IMR-90 (cell line): ENCODE results near the gene GAL3ST3. TPM values are rescaled to one million over a fixed set of nuclear protein-coding genes. Genes with fewer than 3 reads are reported as not detected.

ENCODE experiments used
- ATAC-seq: fragments of 200-7000 bp; cut with Tn5 transposase; 2 replicates; pipeline ENCODE4 v1.9.1; 2020; ENCODE audit warnings: low read depth, mild to moderate bottlenecking, moderate library complexity
- BruUV-seq: library from RNA; stranded (reverse); fragments of 400-500 nt; replicated peaks from 2 replicates; lab custom pipeline; 2021; lab: Mats Ljungman, UMichigan
- CTCF ChIA-PET: fragments of 300-600 bp; formaldehyde crosslinking; extraction: SDS; loops from one replicate; lab custom pipeline; 2021; ENCODE audit warnings: antibody characterized with exemption; lab: Yijun Ruan, JAX
- POLR2A ChIA-PET: fragments of 300-600 bp; sonication (Branson Sonifier 250); formaldehyde crosslinking; loops from one replicate; lab custom pipeline; 2022; ENCODE audit warnings: antibody characterized with exemption; ENCODE audit not compliant: unreplicated experiment; lab: Charles Lee
- DNase-seq: peaks from one replicate; pipeline ENCODE4 v3.0.0; 2013
- H2AFZ ChIP-seq: replicated peaks from 2 replicates; pipeline ENCODE3; 2013; ENCODE audit warnings: low read length, mild to moderate bottlenecking; ENCODE audit not compliant: poor library complexity
- H2AK5ac ChIP-seq: 2 replicates; pipeline ENCODE4 v1.6.1; 2013; ENCODE audit warnings: low read depth, low read length, inconsistent platforms
- H2AK9ac ChIP-seq: replicated peaks from 2 replicates; pipeline ENCODE3; 2013; ENCODE audit warnings: mild to moderate bottlenecking, low read depth, low read length, moderate library complexity; ENCODE audit not compliant: poor library complexity
- H2BK120ac ChIP-seq: 2 replicates; pipeline ENCODE4 v1.6.1; 2013; ENCODE audit warnings: low read depth, low read length, inconsistent platforms
- H2BK15ac ChIP-seq: 3 replicates; pipeline ENCODE4 v1.6.1; 2013; ENCODE audit warnings: low read depth, low read length, inconsistent platforms
- H2BK20ac ChIP-seq: 2 replicates; pipeline ENCODE4 v1.6.1; 2013; ENCODE audit warnings: low read depth, mild to moderate bottlenecking, inconsistent platforms, low read length, moderate library complexity
- H2BK5ac ChIP-seq: 2 replicates; pipeline ENCODE4 v1.6.1; 2013; ENCODE audit warnings: mild to moderate bottlenecking, low read depth, low read length, inconsistent platforms; ENCODE audit not compliant: poor library complexity, severe bottlenecking
- H3K14ac ChIP-seq: replicated peaks from 2 replicates; pipeline ENCODE4 v1.6.1; 2013; ENCODE audit warnings: low read depth, low read length, inconsistent platforms
- H3K18ac ChIP-seq: 2 replicates; pipeline ENCODE4 v1.6.1; 2013; ENCODE audit warnings: low read depth, low read length, control low read depth
- H3K23ac ChIP-seq: 2 replicates; pipeline ENCODE4 v1.6.1; 2013; ENCODE audit warnings: low read depth, low read length, inconsistent platforms
- H3K27ac ChIP-seq: 2 replicates; pipeline ENCODE4 v1.5.1; 2013; ENCODE audit warnings: mild to moderate bottlenecking, control low read depth, low read length; ENCODE audit not compliant: insufficient read depth
- H3K27me3 ChIP-seq: 2 replicates; pipeline ENCODE4 v1.6.1; 2013; ENCODE audit warnings: low read length; ENCODE audit not compliant: control insufficient read depth, insufficient read depth
- H3K36me3 ChIP-seq: 2 replicates; pipeline ENCODE4 v1.6.1; 2013; ENCODE audit warnings: low read length, mixed read lengths; ENCODE audit not compliant: control insufficient read depth, insufficient read depth
- H3K4ac ChIP-seq: 2 replicates; pipeline ENCODE4 v1.6.1; 2013; ENCODE audit warnings: low read depth, low read length, inconsistent platforms
- H3K4me1 ChIP-seq: 2 replicates; pipeline ENCODE4 v1.6.1; 2013; ENCODE audit warnings: low read length, mixed read lengths; ENCODE audit not compliant: control insufficient read depth, insufficient read depth
- H3K4me2 ChIP-seq: 2 replicates; pipeline ENCODE4 v1.6.1; 2013; ENCODE audit warnings: low read depth, mild to moderate bottlenecking, control low read depth, low read length, moderate library complexity
- H3K4me3 ChIP-seq: 2 replicates; pipeline ENCODE4 v1.5.1; 2013; ENCODE audit warnings: low read depth, mild to moderate bottlenecking, control low read depth, low read length, moderate library complexity; ENCODE audit not compliant: insufficient read depth
- H3K56ac ChIP-seq: 2 replicates; pipeline ENCODE4 v1.6.1; 2013; ENCODE audit warnings: low read length, inconsistent platforms; ENCODE audit not compliant: insufficient read depth; ENCODE audit errors: extremely low read depth
- H3K79me1 ChIP-seq, 2 experiments: 2 replicates each; pipeline ENCODE4 v1.6.1; 2013; ENCODE audit warnings: low read length in 2 of 2, inconsistent platforms in 1 of 2, low read depth in 1 of 2
- H3K9ac ChIP-seq: 2 replicates; pipeline ENCODE4 v1.6.1; 2013; ENCODE audit warnings: low read depth, low read length, control low read depth
- H3K9me1 ChIP-seq: 2 replicates; pipeline ENCODE4 v1.6.1; 2013; ENCODE audit warnings: low read length, inconsistent platforms; ENCODE audit not compliant: insufficient read depth
- H3K9me3 ChIP-seq: 2 replicates; pipeline ENCODE4 v1.6.1; 2013; ENCODE audit warnings: low read length; ENCODE audit not compliant: control insufficient read depth, insufficient read depth
- H4K20me1 ChIP-seq: 2 replicates; pipeline ENCODE4 v1.6.1; 2013; ENCODE audit warnings: low read length, inconsistent platforms; ENCODE audit not compliant: insufficient read depth
- H4K5ac ChIP-seq: 2 replicates; pipeline ENCODE4 v1.6.1; 2013; ENCODE audit warnings: mild to moderate bottlenecking, low read depth, low read length, control low read depth
- H4K8ac ChIP-seq, 2 experiments: 2 replicates each; pipeline ENCODE4 v1.6.1; 2013; ENCODE audit warnings: low read depth in 2 of 2, low read length in 2 of 2, control low read depth in 1 of 2, inconsistent platforms in 1 of 2
- H4K91ac ChIP-seq: 2 replicates; pipeline ENCODE4 v1.6.1; 2013; ENCODE audit warnings: low read depth, low read length, inconsistent platforms; ENCODE audit not compliant: insufficient read depth
- BHLHE40 ChIP-seq: fragments of 150-350 bp; IDR thresholded peaks from 2 replicates; pipeline ENCODE4 v1.6.1; 2016; ENCODE audit warnings: mild to moderate bottlenecking, low read depth, low read length
- CEBPB ChIP-seq: IDR thresholded peaks from 2 replicates; pipeline ENCODE4 v1.6.1; 2012; ENCODE audit warnings: low read depth, low read length, improper control_type of control experiment
- CHD1 ChIP-seq: IDR thresholded peaks from 2 replicates; pipeline ENCODE4 v1.6.1; 2012; ENCODE audit warnings: low read depth, low read length, improper control_type of control experiment
- FOS ChIP-seq: fragments of 150-350 bp; IDR thresholded peaks from 2 replicates; pipeline ENCODE4 v1.6.1; 2016; ENCODE audit warnings: low read depth, low read length
- MAZ ChIP-seq: IDR thresholded peaks from 2 replicates; pipeline ENCODE4 v1.6.1; 2012; ENCODE audit warnings: low read depth, mild to moderate bottlenecking, low read length, improper control_type of control experiment, moderate library complexity, borderline replicate concordance
- MXI1 ChIP-seq: IDR thresholded peaks from 2 replicates; pipeline ENCODE4 v1.6.1; 2012; ENCODE audit warnings: low read depth, mild to moderate bottlenecking, low read length, moderate library complexity, borderline replicate concordance
- NFE2L2 ChIP-seq: fragments of 150-350 bp; IDR thresholded peaks from 2 replicates; pipeline ENCODE4 v1.6.1; 2016; ENCODE audit warnings: low read depth, mild to moderate bottlenecking, low read length
- RCOR1 ChIP-seq: IDR thresholded peaks from 2 replicates; pipeline ENCODE4 v1.6.1; 2012; ENCODE audit warnings: mild to moderate bottlenecking, low read length, improper control_type of control experiment; ENCODE audit not compliant: insufficient replicate concordance
- RFX5 ChIP-seq: IDR thresholded peaks from 2 replicates; pipeline ENCODE4 v1.8.0; 2012; ENCODE audit warnings: low read depth, mild to moderate bottlenecking, low read length, moderate library complexity
- SMC3 ChIP-seq: fragments of 150-350 bp; IDR thresholded peaks from 2 replicates; pipeline ENCODE4 v1.6.1; 2016; ENCODE audit warnings: low read depth, mild to moderate bottlenecking, antibody characterized with exemption, low read length, moderate library complexity
- WGBS, 2 experiments: methylation state at CpG; one replicate each; pipeline versions ENCODE4 v1.1.5 to v1.1.7; 2013; ENCODE audit warnings: missing lambda C conversion rate in 2 of 2; ENCODE audit not compliant: insufficient read length in 1 of 2; ENCODE audit errors: extremely low coverage in 2 of 2; 5-methylcytosine and 5-hydroxymethylcytosine counted together
- dilution Hi-C: fragments of 300-500 bp; cut with HindIII; formaldehyde crosslinking; loops from one replicate; pipeline ENCODE4 v1.14.3; 2018; ENCODE audit warnings: low sequenced_read_pairs; ENCODE audit not compliant: unreplicated experiment
- in situ Hi-C: fragments of 300-500 bp; cut with MboI; formaldehyde crosslinking; loops from 3 replicates; pipeline ENCODE4 v1.14.3; 2019; ENCODE audit warnings: low sequenced_read_pairs, inconsistent platforms, mixed read lengths
- intact Hi-C: fragments of 100-400 bp; cut with micrococcal nuclease; formaldehyde crosslinking; loops from 2 replicates; pipeline ENCODE4 v1.10.0; 2022
- polyA plus RNA-seq, 3 experiments: library from polyadenylated mRNA; depleted of rRNA; stranded (reverse); fragments of >200 nt; gene quantifications; 2 replicates each; pipeline ENCODE4 v1.2.3, GENCODE V29; 2012; ENCODE audit warnings: low replicate concordance in 1 of 3
- total RNA-seq: library from RNA; depleted of rRNA; stranded (reverse); fragments of >200 nt; gene quantifications from 2 replicates; pipeline ENCODE4 v1.2.3, GENCODE V29; 2012
- TF ChIP-seq, protein P1 (sequence below): fragments of 150-350 bp; IDR thresholded peaks from 2 replicates; pipeline ENCODE4 v1.6.1; 2017; ENCODE audit warnings: mild to moderate bottlenecking, antibody characterized with exemption, low read length, low read depth
- TF ChIP-seq, protein P2 (sequence below): fragments of 150-350 bp; IDR thresholded peaks from 2 replicates; pipeline ENCODE4 v1.6.1; 2016; ENCODE audit warnings: low read depth, mild to moderate bottlenecking, low read length, moderate library complexity, borderline replicate concordance

Gene GAL3ST3
- total and polyA plus RNA-seq, 2 of the 4 experiments (the other 2 are of a cell fraction) = 0.19 TPM; not detected in 1

DNA sequence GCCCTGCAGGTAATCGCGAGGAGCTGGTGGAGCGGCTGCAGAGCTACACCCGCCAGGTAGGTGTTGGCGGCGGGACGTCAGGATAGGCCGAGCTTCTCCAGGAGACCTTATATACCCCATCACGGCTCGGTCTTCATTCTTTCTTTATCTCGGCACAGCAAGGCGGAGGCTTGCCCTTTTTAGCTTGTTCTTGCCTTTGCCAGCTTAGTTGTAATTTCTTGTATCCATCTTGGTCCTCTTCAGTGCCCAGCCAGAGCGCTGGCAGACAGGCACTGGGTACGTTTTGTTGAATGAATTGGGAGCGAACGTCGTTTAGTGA lies 3.7 kb upstream of the GAL3ST3 start:
- BruUV-seq = no TSS peak
- H3K9me3 ChIP-seq = no peaks in the 10 kb centered on the region
- dilution Hi-C loops (no loop called here), intact Hi-C loops (no loop called here), in situ Hi-C loops (no loop called here)
- peak overlapping the region; percentile 98 for H3K14ac ChIP-seq
- 0 out of 2 replicates have a peak, but pooled peaks cover 7% of the 10 kb centered on the region for H3K9me1 ChIP-seq
- 0% methylated on average over 2 of the region's 17 CpGs; no CpG with 5 or more reads in 1 of the 2 experiments for WGBS, 2 experiments
- no peak overlapping the region for H2BK120ac ChIP-seq
- peaks cover 21% of the 10 kb centered on the region for H3K36me3 ChIP-seq
- H3K27ac ChIP-seq = peak overlapping the region; percentile 87
- H2AK5ac ChIP-seq = peak overlapping the region; percentile 95
- H4K91ac ChIP-seq = peak overlapping the region; percentile 86
- H3K9ac ChIP-seq = peak overlapping the region; percentile 90
- peaks cover 8% of the 10 kb centered on the region for H3K4me1 ChIP-seq
- H3K56ac ChIP-seq = peak overlapping the region; percentile 85
- H4K5ac ChIP-seq = peak overlapping the region; percentile 82
- H2BK20ac ChIP-seq = no peak overlapping the region
- H2AK9ac ChIP-seq = peak overlapping the region; percentile 99
- CTCF ChIA-PET = interaction anchor here (1.1 to 2.1 kb wide), 2 partner anchors 16 to 30 kb away, joined by 4 to 11 read pairs; no protein-coding TSS in a partner anchor
- no peak for TF ChIP-seq MXI1
- no peak for TF ChIP-seq CEBPB
- no peak for TF ChIP-seq RFX5
- no peak for TF ChIP-seq NFE2L2
- TF ChIP-seq BHLHE40 = no peak
- no peak for TF ChIP-seq RCOR1
- no peak for TF ChIP-seq MAZ
- TF ChIP-seq FOS = no peak
- TF ChIP-seq, protein P1, sequence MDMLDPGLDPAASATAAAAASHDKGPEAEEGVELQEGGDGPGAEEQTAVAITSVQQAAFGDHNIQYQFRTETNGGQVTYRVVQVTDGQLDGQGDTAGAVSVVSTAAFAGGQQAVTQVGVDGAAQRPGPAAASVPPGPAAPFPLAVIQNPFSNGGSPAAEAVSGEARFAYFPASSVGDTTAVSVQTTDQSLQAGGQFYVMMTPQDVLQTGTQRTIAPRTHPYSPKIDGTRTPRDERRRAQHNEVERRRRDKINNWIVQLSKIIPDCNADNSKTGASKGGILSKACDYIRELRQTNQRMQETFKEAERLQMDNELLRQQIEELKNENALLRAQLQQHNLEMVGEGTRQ = no peak
- TF ChIP-seq CHD1 = no peak
- TF ChIP-seq SMC3 = no peak
- TF ChIP-seq, protein P2, sequence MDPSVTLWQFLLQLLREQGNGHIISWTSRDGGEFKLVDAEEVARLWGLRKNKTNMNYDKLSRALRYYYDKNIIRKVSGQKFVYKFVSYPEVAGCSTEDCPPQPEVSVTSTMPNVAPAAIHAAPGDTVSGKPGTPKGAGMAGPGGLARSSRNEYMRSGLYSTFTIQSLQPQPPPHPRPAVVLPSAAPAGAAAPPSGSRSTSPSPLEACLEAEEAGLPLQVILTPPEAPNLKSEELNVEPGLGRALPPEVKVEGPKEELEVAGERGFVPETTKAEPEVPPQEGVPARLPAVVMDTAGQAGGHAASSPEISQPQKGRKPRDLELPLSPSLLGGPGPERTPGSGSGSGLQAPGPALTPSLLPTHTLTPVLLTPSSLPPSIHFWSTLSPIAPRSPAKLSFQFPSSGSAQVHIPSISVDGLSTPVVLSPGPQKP = no peak
- peak overlapping the region; percentile 86 for H3K4me3 ChIP-seq
- H4K20me1 ChIP-seq = peaks cover 14% of the 10 kb centered on the region; the same call in 1 of the 2 replicates
- peak overlapping the region; percentile 92 for H3K4me2 ChIP-seq
- peaks cover 9% of the 10 kb centered on the region; the same call in 1 of the 2 replicates for H3K27me3 ChIP-seq
- peak overlapping the region; percentile 76 for H2BK5ac ChIP-seq
- H4K8ac ChIP-seq = peak overlapping the region; percentile 79 to 96
- peak overlapping the region; percentile 94 for H3K4ac ChIP-seq
- peak overlapping the region; percentile 95 for H2AFZ ChIP-seq
- POLR2A ChIA-PET = interaction anchor here (0.9 kb wide), 1 partner anchor 236 kb away, joined by 3 read pairs; the partner anchor contains the start of gene YIF1A
- ATAC-seq = no peak
- H2BK15ac ChIP-seq = no peak overlapping the region
- peak overlapping the region; percentile 99 for H3K23ac ChIP-seq
- DNase-seq = no peak
- no peak overlapping the region for H3K18ac ChIP-seq
- peaks cover 13 to 47% of the 10 kb centered on the region in 2 experiments for H3K79me1 ChIP-seq
